OCI-LY7 (cell line): ENCODE data around the gene STXBP3. TPM values are rescaled to one million over a fixed set of nuclear protein-coding genes. Genes with fewer than 3 reads are reported as not detected.

Source experiments
- BruUV-seq: library from RNA; stranded (reverse); fragments of 400-500 nt; replicated peaks from 2 replicates; lab custom pipeline; 2021; lab: Mats Ljungman, UMichigan
- CTCF ChIA-PET: fragments of 300-600 bp; sonication (Branson Sonifier 250); formaldehyde crosslinking; loops from one replicate; lab custom pipeline; 2022; ENCODE audit warnings: antibody characterized with exemption; ENCODE audit not compliant: unreplicated experiment; lab: Charles Lee
- POLR2A ChIA-PET: fragments of 300-600 bp; sonication (Branson Sonifier 250); formaldehyde crosslinking; loops from one replicate; lab custom pipeline; 2022; ENCODE audit warnings: antibody characterized with exemption; lab: Charles Lee
- DNase-seq: peaks from one replicate; pipeline ENCODE4 v3.0.0-alpha.2; 2015; ENCODE audit warnings: low spot score
- H2AFZ ChIP-seq: fragments of 200-600 bp; sonication (generic), shearing (Covaris generic); 2 replicates; pipeline ENCODE4 v1.6.1; 2014; ENCODE audit warnings: mild to moderate bottlenecking, antibody characterized with exemption, low read length, moderate library complexity
- H3K27ac ChIP-seq: fragments of 200-600 bp; sonication (generic); 2 replicates; pipeline ENCODE4 v1.5.1; 2014; ENCODE audit warnings: mixed run types, low read depth, mild to moderate bottlenecking, moderate library complexity, low read length, inconsistent platforms; ENCODE audit not compliant: poor library complexity, severe bottlenecking
- H3K36me3 ChIP-seq: fragments of 200-600 bp; sonication (generic); 2 replicates; pipeline ENCODE4 v1.6.1; 2014; ENCODE audit warnings: mild to moderate bottlenecking, antibody characterized with exemption, low read length, moderate library complexity, mixed read lengths; ENCODE audit not compliant: insufficient read depth
- H3K4me1 ChIP-seq: fragments of 200-600 bp; sonication (generic); 2 replicates; pipeline ENCODE4 v1.5.1; 2014; ENCODE audit warnings: mild to moderate bottlenecking, low read length; ENCODE audit not compliant: insufficient read depth, poor library complexity, severe bottlenecking
- H3K4me2 ChIP-seq: fragments of 200-600 bp; sonication (generic); 2 replicates; pipeline ENCODE4 v1.6.1; 2014; ENCODE audit warnings: mild to moderate bottlenecking, low read length
- H3K4me3 ChIP-seq: fragments of 200-600 bp; sonication (generic); 2 replicates; pipeline ENCODE4 v1.5.1; 2014; ENCODE audit warnings: mild to moderate bottlenecking, low read depth, low read length; ENCODE audit not compliant: poor library complexity, severe bottlenecking
- H3K79me2 ChIP-seq: fragments of 200-600 bp; sonication (generic); 2 replicates; pipeline ENCODE4 v1.6.1; 2016; ENCODE audit warnings: low read depth, mild to moderate bottlenecking, low read length, moderate library complexity, mixed read lengths; ENCODE audit not compliant: insufficient read depth
- H3K9me2 ChIP-seq: fragments of 200-600 bp; sonication (generic); 2 replicates; pipeline ENCODE4 v1.6.1; 2016; ENCODE audit warnings: mild to moderate bottlenecking, low read length, mixed read lengths; ENCODE audit not compliant: insufficient read depth
- H3K9me3 ChIP-seq: fragments of 200-600 bp; sonication (generic); 2 replicates; pipeline ENCODE4 v1.6.1; 2014; ENCODE audit warnings: mild to moderate bottlenecking, mixed run types, low read length, mixed read lengths
- H4K20me1 ChIP-seq: fragments of 200-600 bp; sonication (generic); 2 replicates; pipeline ENCODE4 v1.6.1; 2014; ENCODE audit warnings: mild to moderate bottlenecking, antibody characterized with exemption, low read length, moderate library complexity, mixed read lengths; ENCODE audit not compliant: insufficient read depth
- CTCF ChIP-seq: fragments of 200-600 bp; sonication (generic); conservative IDR thresholded peaks from 2 replicates; pipeline ENCODE4 v1.5.1; 2014; ENCODE audit warnings: mild to moderate bottlenecking, antibody characterized with exemption, low read length, moderate library complexity, mixed read lengths
- EZH2phosphoT487 ChIP-seq: fragments of 200-600 bp; sonication (generic); IDR thresholded peaks from 2 replicates; pipeline ENCODE4 v1.6.1; 2018; ENCODE audit warnings: low read depth, borderline replicate concordance, mild to moderate bottlenecking, mixed run types, antibody characterized with exemption, low read length, moderate library complexity, mixed read lengths
- intact Hi-C: fragments of 100-400 bp; cut with micrococcal nuclease; formaldehyde crosslinking; loops from one replicate; pipeline ENCODE4 v1.10.0; 2022; ENCODE audit not compliant: unreplicated experiment
- total RNA-seq, 2 experiments: library from RNA; depleted of rRNA in 1 of 2; stranded (reverse); fragments of >200 nt in 1 of 2; shearing (Covaris generic) in 1 of 2; gene quantifications; 2 replicates each; pipeline ENCODE4 v1.2.3, GENCODE V29; 2014 to 2022

STXBP3 gene
- total RNA-seq, 2 experiments from 2014 or later: 27.7 to 38.2 TPM

GRCh38 chr1:108847494-108847893 is 101.0 kb downstream of the STXBP3 start:
- no peaks in the 10 kb centered on the region for H4K20me1 ChIP-seq
- no peak overlapping the region for H3K4me2 ChIP-seq
- POLR2A ChIA-PET: interaction anchor here (1.1 kb wide), 1 partner anchor 10 kb away, joined by 4 read pairs; no protein-coding TSS in a partner anchor
- CTCF ChIA-PET: no interaction called here
- H3K4me1 ChIP-seq: no peaks in the 10 kb centered on the region
- H3K9me3 ChIP-seq: no peaks in the 10 kb centered on the region
- H2AFZ ChIP-seq: no peak overlapping the region
- H3K4me3 ChIP-seq: no peak overlapping the region
- H3K27ac ChIP-seq: no peak overlapping the region
- no peak for DNase-seq
- H3K36me3 ChIP-seq: no peaks in the 10 kb centered on the region
- intact Hi-C loops: no loop called here
- H3K79me2 ChIP-seq: no peaks in the 10 kb centered on the region
- BruUV-seq: no TSS peak
- no peaks in the 10 kb centered on the region for H3K9me2 ChIP-seq
- no peak for TF ChIP-seq EZH2phosphoT487
- TF ChIP-seq CTCF: no peak

GRCh38 chr1:108848806-108849205 is 102.3 kb downstream of the STXBP3 start:
- H3K4me3 ChIP-seq: no peak overlapping the region
- H3K9me2 ChIP-seq: no peaks in the 10 kb centered on the region
- no peaks in the 10 kb centered on the region for H4K20me1 ChIP-seq
- no peak for TF ChIP-seq CTCF
- no peak for TF ChIP-seq EZH2phosphoT487
- POLR2A ChIA-PET: interaction anchor here (0.8 kb wide), 1 partner anchor 85 kb away, joined by 3 read pairs; no protein-coding TSS in a partner anchor
- H3K9me3 ChIP-seq: no peaks in the 10 kb centered on the region
- BruUV-seq: no TSS peak
- no peaks in the 10 kb centered on the region for H3K4me1 ChIP-seq
- intact Hi-C loops: no loop called here
- H2AFZ ChIP-seq: no peak overlapping the region
- no peak for DNase-seq
- H3K36me3 ChIP-seq: no peaks in the 10 kb centered on the region
- no peak overlapping the region for H3K27ac ChIP-seq
- no peaks in the 10 kb centered on the region for H3K79me2 ChIP-seq
- H3K4me2 ChIP-seq: no peak overlapping the region
- CTCF ChIA-PET: no interaction called here

GRCh38 chr1:108850929-108851328 is 104.5 kb downstream of the STXBP3 start:
- ChIA-PET POLR2A (no interaction called here), CTCF (no interaction called here)
- H3K27ac ChIP-seq: no peak overlapping the region
- H3K4me3 ChIP-seq: no peak overlapping the region
- no TSS peak for BruUV-seq
- no peak for TF ChIP-seq CTCF
- no peak for TF ChIP-seq EZH2phosphoT487
- no peaks in the 10 kb centered on the region for H3K4me1 ChIP-seq
- H4K20me1 ChIP-seq: no peaks in the 10 kb centered on the region
- H3K4me2 ChIP-seq: no peak overlapping the region
- H2AFZ ChIP-seq: no peak overlapping the region
- no peaks in the 10 kb centered on the region for H3K36me3 ChIP-seq
- DNase-seq: no peak
- no peaks in the 10 kb centered on the region for H3K9me3 ChIP-seq
- H3K79me2 ChIP-seq: no peaks in the 10 kb centered on the region
- intact Hi-C loops: no loop called here
- H3K9me2 ChIP-seq: no peaks in the 10 kb centered on the region
